Peyer's patch (tissue), 4 donors: ENCODE data around the gene SPRR3.

Source experiments
- POLR2A ChIP-seq, 2 donors: fragments of 450-650 bp; IDR thresholded peaks; one replicate each; pipeline ENCODE4 v1.5.1; 2017; ENCODE audit warnings: antibody characterized with exemption in 2 of 2, mild to moderate bottlenecking in 2 of 2, moderate library complexity in 2 of 2
- TF ChIP-seq, protein P1 (sequence below), 6 experiments: fragments of 450-650 bp in 4 of 6; fragments of 200-600 bp in 2 of 6; sonication (generic) in 1 of 6; IDR thresholded peaks; one replicate each; pipeline ENCODE4 v1.5.1; 2017 to 2019; ENCODE audit warnings: antibody characterized with exemption in 6 of 6, mild to moderate bottlenecking in 3 of 6, moderate library complexity in 1 of 6

- TF ChIP-seq, protein P1, sequence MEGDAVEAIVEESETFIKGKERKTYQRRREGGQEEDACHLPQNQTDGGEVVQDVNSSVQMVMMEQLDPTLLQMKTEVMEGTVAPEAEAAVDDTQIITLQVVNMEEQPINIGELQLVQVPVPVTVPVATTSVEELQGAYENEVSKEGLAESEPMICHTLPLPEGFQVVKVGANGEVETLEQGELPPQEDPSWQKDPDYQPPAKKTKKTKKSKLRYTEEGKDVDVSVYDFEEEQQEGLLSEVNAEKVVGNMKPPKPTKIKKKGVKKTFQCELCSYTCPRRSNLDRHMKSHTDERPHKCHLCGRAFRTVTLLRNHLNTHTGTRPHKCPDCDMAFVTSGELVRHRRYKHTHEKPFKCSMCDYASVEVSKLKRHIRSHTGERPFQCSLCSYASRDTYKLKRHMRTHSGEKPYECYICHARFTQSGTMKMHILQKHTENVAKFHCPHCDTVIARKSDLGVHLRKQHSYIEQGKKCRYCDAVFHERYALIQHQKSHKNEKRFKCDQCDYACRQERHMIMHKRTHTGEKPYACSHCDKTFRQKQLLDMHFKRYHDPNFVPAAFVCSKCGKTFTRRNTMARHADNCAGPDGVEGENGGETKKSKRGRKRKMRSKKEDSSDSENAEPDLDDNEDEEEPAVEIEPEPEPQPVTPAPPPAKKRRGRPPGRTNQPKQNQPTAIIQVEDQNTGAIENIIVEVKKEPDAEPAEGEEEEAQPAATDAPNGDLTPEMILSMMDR (IDR thresholded peaks at IDR 0.05): no peak
- TF ChIP-seq POLR2A (IDR thresholded peaks at IDR 0.05): no peak
Observed at GRCh38 chr1:153024413-153024812, 22.9 kb downstream of the SPRR3 start.
